DMS114 treated with DMSO at 0.1 percent for 48 hours (cell line): ENCODE measurements around the gene DDX24.

ENCODE experiments used
- DNase-seq: peaks from one replicate; lab custom pipeline; 2025; ENCODE audit not compliant: unreplicated experiment; lab: John Stamatoyannopoulos, UW

Gene DDX24

GRCh38 chr14:94115058-94115591 lies 34.1 kb upstream of the DDX24 start:
- no peak for DNase-seq

- DNase-seq: no peak
Observed at GRCh38 chr14:94114589-94115057, 33.6 kb upstream of the DDX24 start.

DNA sequence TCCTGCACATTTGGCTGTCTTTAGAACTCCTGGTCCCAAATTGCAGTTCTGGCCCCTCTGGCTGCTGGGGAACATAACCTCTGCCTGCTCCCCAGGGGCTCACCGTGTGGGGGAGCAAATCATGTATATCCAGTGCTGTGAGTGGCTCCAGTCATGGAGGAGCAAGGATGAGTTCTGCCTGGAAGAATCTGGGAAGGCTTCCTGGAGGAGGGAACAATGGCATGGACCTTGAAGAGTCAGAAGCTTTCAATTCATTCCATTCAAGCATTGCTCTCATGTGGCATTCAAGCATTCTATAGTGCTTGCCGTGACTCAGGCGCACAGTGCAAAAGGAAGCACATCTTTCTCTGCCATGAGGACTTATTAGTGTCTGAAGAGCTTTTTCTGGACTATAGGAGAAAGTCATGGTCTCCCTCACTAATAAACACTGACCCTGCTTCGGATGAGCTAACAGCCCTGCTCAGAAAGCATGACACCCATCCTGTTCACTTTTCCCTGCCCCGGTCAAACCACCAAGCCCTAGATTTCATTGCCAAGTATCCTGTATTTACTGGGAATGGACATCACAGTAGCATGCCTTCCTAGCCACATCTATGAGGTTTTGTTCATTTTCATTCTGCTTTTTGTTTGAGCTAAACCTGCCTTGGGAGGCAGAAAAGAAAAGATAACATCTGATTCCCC lies 33.0 kb upstream of the DDX24 start:
- DNase-seq: no peak

DNA sequence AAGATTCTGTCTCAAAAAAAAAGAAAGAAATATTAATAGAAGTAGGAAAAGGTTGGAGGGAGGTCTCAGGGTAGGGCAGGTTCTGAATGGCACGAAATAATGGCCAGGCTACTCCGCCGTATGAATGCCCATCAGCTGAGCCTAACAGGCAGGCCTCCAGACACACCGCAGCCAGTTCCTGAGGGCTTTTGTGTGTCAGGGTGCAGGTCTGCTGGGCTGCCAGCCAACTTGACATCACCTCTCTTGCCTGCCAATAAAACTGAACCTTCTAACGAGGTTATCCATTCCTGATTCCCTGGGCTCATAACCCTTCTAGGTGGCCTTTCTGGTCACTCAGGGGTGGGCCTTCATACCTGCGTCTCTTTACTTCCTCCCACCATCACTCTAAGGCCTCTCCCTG lies 32.5 kb upstream of the DDX24 start:
- no peak for DNase-seq

- no peak for DNase-seq
Observed at GRCh38 chr14:94113073-94113472, 32.1 kb upstream of the DDX24 start.

- no peak for DNase-seq
Observed at GRCh38 chr14:94112513-94113063, 31.6 kb upstream of the DDX24 start.

DNA sequence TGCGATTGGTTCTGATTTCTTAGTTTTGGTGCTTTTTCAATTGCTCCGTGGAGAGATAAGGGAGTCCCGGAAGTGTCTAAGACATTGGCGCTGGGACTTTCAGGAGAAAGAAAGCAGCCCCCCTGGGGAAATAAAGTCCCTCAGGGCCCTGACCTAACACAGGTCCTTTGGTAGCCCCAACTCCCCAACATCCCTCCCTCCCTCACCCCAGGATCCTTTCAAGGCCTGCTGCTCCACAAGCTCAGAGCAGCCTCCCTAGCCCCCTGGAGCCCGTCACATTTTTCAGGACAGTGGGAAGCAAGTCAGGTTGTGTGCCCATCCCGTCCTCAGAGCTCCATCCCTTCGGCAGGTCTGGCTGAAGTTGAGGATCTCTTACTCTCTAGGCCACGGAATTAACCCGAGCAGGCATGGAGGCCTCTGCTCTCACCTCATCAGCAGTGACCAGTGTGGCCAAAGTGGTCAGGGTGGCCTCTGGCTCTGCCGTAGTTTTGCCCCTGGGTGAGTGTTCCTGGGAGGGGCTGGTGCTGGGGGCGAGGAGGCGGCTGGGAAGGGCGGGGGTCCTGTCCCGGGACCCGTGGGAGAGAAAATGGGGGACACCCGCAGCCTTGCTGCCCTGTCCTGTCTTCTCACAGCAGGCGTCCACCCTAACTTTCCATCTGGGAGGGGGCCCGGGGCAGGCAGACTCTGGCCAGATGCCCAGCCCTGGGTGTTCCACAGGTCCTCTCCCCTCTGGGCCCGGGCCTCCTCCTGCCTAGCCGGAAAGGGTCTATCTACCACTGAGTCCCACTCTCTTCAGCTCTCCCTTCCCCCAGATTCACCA lies 30.5 kb upstream of the DDX24 start:
- DNase-seq: no peak

DNA sequence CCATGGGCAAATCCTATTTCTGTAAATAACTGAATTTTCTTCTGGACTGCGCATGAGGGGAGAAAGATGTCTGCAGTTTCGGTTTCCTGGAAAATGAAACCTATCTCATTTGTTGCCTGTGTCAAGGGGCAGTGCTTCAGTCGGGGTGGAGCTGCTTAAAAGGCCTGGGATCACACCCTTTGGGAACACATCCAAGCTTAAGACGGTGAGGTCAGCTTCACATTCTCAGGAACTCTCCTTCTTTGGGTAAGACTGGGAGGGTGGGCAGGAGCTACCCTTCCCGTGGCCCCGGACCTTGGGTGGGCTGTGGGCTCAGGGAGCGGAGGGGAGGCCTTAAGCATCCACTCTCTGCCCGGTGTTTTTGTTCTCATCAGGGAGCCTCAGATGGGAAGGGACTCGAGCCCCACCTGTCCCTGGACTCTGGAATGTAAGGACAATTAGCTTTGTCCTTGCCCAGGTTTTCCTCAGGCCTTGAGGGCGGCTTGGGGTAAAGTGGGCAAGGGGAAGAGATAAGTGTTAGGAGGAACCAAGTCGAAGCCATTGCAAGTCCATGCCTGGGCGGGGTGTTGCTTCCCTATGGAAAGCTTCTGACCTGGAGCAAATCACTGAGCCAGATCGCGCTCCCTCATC lies 29.7 kb upstream of the DDX24 start, which contains the start of gene IFI27:
Gene IFI27, plus strand, starts transcription at position 185 of the 630 bp plus-strand sequence.
- DNase-seq: no peak

- no peak for DNase-seq
Observed at GRCh38 chr14:94109915-94110250, 28.9 kb upstream of the DDX24 start.

DNA sequence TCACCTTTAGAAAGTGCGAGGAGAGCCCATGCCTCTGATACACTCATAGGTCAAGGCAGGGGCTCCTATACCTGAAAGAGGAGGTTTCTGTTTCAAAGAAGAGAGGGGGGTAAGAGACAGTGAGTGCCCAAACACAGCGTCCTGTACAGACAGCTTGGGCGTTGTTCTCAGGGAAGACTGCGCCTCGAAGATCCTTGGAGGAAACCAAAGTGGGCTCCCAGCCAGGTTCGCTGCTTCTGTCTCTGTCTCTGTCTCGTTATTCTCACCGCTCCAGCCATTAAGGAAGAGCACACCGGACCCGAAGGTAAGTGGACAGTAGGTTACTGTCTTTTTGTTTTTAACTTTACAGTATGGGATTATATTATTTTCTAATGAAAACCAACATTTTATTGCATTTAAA lies 23.7 kb upstream of the DDX24 start:
- no peak for DNase-seq

DNA sequence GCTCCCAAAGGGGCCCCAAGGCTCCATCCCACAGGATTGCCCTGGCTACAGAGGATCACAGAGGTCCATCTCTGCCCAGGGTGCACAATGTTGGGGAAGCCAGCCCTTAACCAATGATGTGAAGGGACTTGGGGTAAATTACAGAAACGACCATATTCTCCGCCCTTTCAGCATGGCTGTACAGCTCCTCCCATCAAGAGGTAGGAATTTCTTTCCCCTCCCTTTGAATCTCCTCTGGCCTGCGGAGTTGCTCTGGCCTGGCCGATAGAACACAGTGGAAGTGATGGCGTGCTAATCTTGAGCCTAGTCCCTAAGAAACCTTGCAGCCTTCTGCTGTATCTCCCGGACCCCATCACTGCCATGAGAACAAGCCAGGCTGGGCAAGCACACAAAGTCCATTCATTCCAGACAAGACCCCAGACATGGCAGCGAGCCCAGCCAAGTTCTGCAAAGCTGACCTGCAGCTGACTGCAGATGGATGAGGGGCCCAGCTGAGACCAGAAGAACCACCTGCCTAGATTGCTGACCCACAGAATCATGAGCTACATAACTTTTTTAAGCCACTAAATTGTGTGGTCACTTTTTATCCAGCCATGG lies 22.6 kb upstream of the DDX24 start:
- no peak for DNase-seq

DNA sequence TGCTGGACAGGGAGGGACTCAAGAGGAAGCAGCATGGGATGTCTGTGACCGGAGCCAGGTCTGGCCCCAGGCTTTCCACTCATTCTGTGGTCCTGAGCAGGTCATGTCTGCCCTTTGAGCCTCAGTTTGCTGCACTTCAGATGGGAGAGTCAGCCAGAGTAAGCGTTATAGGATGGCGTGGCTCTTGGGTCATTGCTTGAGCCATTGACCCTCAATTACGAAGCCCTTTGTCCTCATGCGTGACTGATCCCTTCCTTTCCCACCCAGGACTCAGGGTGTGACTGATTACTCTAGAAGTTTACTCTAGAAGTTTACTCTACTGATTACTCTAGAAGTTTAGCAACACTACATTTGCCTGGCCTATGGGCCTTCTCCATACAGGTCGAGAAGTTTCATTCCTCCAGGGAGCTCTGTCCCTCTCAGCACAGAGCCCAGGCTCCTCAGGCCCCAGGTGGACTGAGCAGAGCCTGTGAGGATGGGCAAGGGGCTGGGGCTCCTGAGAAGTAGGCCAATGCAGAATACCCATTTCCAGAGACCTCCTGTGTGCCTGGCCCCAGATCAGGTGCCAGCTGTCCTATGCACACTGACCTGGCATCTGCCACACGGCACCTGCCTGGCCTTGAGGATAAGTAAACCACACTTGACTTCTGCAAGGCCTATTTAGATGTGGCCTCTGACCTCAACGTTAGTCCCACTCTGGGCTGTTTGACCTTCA lies 21.9 kb upstream of the DDX24 start:
- DNase-seq: no peak

DNA sequence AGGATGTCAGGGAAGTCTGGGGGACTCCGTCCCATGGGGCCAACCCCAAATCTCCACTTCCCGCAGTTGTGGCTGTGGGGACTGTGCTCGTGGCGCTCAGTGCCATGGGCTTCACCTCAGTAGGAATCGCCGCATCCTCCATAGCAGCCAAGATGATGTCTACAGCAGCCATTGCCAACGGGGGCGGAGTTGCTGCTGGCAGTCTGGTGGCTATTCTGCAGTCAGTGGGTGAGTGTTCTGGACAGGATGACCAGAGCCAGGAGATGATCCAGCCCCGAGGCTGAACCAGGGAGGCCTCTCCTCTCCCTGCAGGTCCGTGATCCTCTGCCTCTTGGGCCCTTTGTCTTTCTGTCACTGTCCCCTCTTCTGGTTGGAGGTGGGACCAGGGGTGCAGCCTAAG lies 20.7 kb upstream of the DDX24 start:
- DNase-seq: no peak

GRCh38 chr14:94100847-94101246 lies 19.8 kb upstream of the DDX24 start:
- DNase-seq: no peak

- no peak for DNase-seq
Observed at GRCh38 chr14:94099006-94099405, 18.0 kb upstream of the DDX24 start.

DNA sequence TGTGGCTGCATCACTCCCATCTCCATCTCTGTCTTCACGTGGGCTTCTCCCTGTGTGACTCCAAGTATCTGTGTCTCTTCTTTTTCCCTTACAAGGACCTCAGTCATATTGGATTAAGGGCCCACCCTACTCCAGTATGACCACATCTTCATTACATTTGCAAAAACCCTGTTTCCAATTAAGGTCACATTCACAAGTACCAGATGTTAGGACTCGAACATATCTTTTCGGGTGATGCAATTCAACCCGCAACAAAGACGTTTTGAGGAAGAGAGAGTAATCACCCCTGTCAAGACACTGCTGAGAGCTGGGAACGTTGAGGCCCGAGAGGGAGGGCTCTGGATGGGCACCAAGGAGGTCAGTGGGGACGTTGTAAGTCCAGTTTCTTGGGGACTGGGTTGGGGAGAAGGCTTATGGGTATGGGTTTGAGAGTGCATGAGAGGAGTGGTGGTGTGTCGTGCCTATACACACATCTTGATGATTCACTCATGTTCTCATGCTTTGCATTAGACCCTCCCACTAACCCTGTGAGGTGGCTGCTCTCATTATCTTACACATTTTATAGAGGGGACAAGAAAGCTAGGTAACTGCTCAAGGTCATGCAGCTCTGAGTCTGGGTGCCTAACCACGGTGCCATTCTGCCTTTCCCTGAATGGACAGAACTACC lies 17.5 kb upstream of the DDX24 start:
- DNase-seq: no peak

DNA sequence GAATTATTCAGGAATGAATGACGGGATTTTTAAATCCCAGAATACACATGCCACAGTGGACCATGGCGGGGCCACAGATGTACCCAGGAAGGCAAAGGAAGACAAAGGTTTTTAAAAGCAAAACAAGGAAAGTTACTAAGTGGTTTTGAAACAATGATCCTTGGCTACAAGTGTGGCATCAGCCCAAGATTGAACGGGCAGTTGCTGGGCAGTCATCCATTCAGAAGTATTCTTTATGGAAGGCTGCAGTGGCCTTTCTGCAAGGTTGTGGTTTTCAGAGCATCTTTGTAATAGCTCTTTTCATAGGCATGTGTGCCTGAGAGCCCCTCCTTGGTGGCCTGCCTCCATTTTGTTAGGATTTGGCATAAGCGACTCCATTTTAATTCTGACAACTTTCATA lies 16.1 kb upstream of the DDX24 start:
- DNase-seq: no peak

- no peak for DNase-seq
Observed at GRCh38 chr14:94093418-94093817, 12.4 kb upstream of the DDX24 start.

DNA sequence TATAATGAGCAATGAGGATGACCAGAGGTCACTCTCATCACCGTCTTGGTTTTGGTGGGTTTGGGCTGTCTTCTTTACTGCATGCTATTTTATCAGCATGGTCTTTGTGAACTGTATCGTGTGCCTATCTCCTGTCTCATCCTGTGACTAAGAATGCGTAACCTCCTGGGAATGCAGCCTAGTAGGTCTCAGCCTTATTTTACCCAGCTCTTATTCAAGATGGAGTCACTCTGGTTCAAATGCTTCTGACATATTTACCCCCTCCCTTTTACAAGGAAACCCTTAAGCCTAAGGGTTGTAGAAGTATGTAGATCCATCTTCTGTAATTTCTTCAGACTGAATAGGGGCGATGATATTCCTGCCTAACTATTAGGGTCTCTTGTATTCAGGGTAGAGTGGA lies 8.5 kb upstream of the DDX24 start:
- DNase-seq: no peak

- no peak for DNase-seq
Observed at GRCh38 chr14:94088516-94088915, 7.5 kb upstream of the DDX24 start.
